HEK293T (cell line): ENCODE measurements around the gene DNAH17.

Experiments
- ARNT ChIP-seq: fragments of 450-650 bp; IDR thresholded peaks from 2 replicates; pipeline ENCODE4 v1.6.1; 2017; ENCODE audit warnings: mild to moderate bottlenecking
- BHLHE40 ChIP-seq: fragments of 450-650 bp; IDR thresholded peaks from 2 replicates; pipeline ENCODE4 v1.6.1; 2016; ENCODE audit warnings: mild to moderate bottlenecking, moderate library complexity, borderline replicate concordance
- ELF4 ChIP-seq: fragments of 450-650 bp; IDR thresholded peaks from 2 replicates; pipeline ENCODE4 v1.6.1; 2017; ENCODE audit warnings: antibody characterized with exemption
- FOXA1 ChIP-seq: fragments of 450-650 bp; IDR thresholded peaks from 2 replicates; pipeline ENCODE4 v1.6.1; 2016; ENCODE audit warnings: mild to moderate bottlenecking
- FOXK2 ChIP-seq: fragments of 450-650 bp; IDR thresholded peaks from 2 replicates; pipeline ENCODE4 v1.6.1; 2016; ENCODE audit warnings: mild to moderate bottlenecking
- FOXM1 ChIP-seq: fragments of 450-650 bp; IDR thresholded peaks from 2 replicates; pipeline ENCODE4 v1.6.1; 2017; ENCODE audit warnings: mild to moderate bottlenecking, borderline replicate concordance
- NFRKB ChIP-seq: fragments of 450-650 bp; IDR thresholded peaks from 2 replicates; pipeline ENCODE4 v1.6.1; 2016; ENCODE audit warnings: mild to moderate bottlenecking, moderate library complexity
- TARDBP ChIP-seq: fragments of 450-650 bp; IDR thresholded peaks from 2 replicates; pipeline ENCODE4 v1.6.1; 2016

DNA sequence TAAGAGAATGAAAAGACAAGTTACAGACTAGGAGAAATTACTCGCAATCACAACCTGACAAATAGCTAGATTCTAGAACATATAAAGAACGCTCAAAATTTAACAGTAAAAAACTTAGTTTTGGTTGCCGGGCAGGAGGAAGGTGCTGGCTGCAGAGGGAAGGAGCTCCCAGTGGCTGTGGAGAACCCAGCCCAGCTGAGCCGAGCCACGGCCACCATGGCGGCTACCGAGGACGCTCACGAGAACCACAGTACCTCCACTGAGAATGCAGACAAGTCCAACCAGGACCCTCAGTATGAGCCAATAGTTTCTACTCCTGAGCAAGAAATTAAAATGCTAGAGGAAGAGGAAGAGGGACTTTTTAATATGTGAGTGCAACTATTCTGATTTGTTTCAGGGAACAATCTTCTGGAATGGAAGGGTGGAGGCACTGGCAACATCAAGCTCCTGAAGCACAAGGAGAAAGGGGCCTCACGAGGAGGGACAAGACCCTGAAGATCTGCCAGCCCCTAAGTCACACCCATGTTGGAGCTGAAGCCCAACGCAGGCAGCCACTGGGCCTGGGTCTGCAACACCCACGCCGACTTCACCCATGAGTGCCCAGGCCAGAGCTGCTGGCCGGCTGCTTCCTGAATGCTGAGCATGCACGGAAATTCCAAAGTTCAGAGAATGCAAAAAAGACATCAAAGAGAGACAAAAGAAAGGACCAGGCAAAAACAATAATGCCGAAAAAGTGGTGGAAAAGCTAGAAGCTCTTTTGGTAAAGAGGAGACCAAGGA lies 55.0 kb downstream of the DNAH17 start:
- TF ChIP-seq NFRKB, result no peak
- no peak for TF ChIP-seq TARDBP
- no peak for TF ChIP-seq ARNT
- TF ChIP-seq FOXK2, result no peak
- no peak for TF ChIP-seq FOXA1
- TF ChIP-seq FOXM1, result no peak
- no peak for TF ChIP-seq ELF4
- TF ChIP-seq BHLHE40, result no peak
